GM19023 (cell line): Measurements from ENCODE around the gene PML.
A peak's percentile ranks its signal among the peaks of the same experiment; 100 is the strongest.
"Not testable (repeated sequence)": the region's sequence is repeated elsewhere in the genome, so short reads cannot be mapped to it uniquely, and the experiment has no call there.

ENCODE experiments used
- ATAC-seq: cut with Tn5 transposase; IDR thresholded peaks from one replicate; pipeline ENCODE4 v1.9.1; 2021; ENCODE audit warnings: mild to moderate bottlenecking, moderate library complexity; ENCODE audit not compliant: unreplicated experiment

The PML gene

DNA sequence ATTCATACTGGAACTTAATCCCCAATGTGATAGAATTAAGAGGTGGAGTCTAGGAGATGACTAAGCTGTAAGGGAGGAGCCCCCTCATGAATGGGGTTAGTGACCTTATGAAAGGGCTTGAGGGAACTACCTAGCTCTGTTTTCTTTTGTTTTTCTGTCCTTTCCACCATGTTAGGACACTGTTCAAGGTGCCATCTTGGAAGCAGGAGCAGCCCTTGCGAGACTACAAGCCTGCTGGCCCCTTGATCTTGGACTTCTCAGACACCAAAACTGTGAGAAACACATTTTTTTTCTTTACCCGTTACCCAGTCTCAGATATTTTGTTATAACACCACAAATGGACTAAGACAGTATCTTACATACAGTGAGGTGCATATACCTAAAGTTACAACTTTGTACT, 61.3 kb downstream of the PML start:
- no peak for ATAC-seq

DNA sequence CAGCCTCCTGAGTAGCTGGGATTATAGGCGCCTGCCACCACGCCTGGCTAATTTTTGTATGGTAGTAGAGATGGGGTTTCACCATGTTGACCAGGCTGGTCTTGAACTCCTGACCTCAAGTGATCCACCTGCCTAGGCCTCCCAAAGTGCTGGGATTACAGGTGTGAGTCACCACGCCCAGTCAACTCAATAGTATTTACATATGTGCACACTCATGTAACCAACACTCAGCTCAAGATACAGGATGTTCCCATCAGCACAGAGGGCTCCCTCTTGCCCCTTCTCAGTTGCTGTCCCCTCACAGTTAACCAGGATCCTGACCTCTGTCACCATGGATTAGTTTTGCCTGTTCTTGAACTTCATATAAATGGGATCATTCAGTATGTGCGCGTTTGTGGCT, 61.8 kb downstream of the PML start:
- not testable (repeated sequence) for ATAC-seq

DNA sequence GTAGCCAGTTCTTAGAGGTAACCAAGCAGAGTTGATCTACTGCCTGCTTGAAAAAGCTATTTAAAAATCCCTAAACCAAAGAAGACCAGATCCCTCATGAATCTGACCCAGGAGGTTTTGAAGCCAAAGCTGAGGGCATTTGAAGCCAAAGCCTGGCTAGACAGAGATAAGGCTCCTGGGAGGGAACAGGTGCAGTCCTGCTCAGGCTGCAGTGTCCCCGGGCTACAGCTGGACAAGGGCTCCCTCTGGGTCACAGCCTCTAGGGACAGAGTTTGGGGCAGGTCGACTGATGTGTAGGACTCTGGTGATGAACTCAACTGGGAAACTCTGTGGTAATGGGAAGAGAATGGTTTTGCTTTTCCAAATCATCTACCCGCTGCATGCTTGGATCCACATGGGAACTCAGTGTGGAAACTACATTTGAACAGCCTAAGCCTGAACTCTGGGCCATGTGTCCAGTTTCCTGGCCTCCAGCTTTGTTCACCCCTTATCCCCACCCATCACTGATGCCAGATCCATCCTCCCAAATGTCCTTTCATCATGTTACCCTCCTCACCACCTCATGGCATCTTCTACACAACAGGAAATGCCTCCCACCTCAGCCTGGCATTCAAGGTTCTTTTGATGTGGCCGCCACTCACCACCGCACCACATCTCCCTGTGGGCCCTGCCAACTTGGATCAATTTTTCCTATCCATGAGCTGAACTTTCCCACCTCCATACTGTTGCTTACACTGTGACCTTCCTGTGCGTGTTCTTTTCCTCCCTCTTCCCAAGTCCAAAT, 64.7 kb downstream of the PML start:
- not testable (repeated sequence) for ATAC-seq

DNA sequence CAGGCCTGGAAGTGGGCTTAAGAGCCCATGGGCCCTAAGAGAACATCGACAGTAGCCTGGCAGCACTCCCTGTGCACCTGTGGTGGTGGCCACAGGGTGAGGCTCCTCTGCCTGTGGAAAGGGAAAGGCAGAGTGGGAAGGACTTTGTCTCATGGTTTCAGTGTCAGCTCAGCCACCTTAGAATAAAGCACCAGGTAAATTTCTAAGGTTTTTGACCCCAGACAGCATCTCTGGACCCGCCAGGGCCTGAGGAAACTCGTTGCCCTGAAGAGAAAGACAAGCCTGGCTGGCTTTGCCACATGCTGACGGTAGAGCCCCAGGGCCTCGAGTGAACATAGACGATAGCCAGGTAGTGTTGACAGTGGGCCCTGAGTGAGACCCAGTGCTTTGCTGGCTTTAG, 65.7 kb downstream of the PML start:
- no peak for ATAC-seq

DNA sequence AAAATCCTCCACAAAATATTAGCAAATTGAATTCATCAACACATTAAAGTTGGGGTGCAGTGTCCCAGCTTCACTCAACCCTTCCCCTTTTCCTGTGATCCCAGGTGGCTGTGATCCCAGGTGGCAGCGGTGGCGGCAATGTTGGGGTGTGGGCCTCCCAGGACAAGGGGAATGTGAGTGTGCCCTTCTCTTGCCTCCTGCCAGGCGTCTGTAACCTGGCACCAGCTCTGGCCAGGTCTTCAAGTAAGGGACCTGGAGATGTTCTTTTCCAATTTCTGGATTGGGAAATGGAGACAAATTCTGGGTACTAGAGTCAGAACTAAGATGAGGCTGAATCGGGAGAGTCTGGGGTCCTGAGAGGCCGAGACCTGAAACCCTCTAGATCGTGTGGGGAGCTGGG, 67.7 kb downstream of the PML start:
- ATAC-seq: no peak

DNA sequence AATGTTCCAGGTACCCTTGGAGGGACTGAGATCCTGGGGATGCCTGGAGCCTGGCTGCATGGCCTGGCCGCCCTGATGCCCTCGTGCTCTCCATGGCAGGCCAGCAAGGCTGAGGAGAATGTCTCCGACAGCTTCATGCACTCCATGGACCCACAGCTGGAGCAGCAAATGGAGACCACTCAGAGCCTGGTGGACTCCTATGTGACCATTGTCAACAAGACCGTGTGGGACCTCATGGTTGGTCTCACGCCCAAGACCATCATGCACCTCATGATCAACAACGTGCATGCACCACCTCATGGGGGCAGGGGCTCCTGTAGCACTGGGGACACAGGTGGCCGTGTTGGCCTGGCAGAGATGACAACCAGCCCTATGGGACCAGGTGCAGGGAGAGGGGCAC, 68.2 kb downstream of the PML start:
- no peak for ATAC-seq

DNA sequence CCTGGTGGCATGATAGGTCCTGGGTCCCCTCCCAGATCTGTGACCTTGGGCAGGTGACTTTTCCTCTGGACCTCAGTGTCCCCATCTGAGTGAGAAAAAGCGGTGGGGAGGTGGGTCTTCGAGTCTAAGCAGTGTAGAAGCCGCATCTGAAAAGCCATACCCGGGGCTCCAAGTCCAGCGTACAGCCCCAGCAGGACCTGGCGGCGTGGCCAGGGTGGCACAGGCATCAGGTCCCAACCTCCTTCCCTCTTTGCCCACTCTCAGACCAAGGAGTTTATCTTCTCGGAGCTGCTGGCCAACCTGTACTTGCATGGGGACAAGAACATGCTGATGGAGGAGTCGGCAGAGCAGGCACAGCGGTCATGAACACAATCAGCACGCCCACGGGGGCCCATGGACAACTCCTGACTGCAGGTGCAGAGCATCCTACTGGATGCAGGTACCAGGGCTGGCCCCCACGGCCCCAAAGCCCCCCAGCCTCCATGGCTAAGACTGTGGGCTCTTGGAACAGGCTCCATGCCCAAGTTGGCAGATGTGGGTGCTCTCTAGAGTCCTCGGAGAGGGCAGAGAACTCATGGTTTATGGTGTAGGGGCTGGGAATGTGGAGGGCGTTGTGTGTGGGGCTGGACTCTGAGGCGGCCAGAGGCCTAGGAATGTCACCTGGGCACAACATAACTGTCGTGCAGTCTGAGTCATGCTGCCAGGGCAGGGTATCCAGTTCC, 69.1 kb downstream of the PML start:
- ATAC-seq: not testable (repeated sequence)

DNA sequence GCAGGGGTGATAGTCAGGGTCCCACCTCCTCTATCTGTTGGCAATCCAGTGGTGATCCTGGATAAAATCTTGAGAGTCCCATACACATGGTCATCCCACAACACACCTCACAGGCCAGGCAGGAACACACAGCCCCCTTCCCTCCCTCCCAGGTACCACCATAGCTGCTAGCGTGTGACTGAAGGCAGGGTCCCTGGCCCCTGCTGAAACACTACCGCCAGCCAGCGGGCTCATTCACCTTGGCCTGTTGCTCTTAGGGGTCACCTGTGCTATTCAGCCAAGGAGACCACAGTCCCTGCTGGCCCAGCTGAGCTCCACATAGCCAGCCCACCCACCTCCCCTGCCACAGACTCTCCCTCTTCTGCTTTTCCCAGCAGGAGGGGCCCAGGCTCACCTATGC, 69.7 kb downstream of the PML start:
- not testable (repeated sequence) for ATAC-seq

DNA sequence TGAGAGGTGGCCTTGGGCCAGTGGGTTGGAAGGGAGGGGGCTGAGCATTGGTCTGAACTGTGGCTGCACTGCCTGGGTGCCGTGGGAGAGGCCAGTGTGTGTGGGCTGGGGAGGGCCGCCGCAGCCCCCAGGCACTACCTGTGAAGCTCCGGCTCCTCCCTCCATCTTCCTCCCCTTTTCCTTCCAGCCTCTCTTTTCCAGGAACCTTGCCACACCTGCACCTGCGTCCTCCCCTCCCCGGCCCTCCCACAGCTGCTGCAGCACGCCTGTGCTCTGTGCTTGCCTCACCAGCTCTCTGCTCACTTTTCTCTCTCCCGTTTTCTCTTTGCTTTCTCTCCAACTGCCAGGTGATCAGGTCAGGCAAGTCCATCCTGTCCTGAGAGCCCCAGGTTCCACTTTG, 70.3 kb downstream of the PML start:
- not testable (repeated sequence) for ATAC-seq

DNA sequence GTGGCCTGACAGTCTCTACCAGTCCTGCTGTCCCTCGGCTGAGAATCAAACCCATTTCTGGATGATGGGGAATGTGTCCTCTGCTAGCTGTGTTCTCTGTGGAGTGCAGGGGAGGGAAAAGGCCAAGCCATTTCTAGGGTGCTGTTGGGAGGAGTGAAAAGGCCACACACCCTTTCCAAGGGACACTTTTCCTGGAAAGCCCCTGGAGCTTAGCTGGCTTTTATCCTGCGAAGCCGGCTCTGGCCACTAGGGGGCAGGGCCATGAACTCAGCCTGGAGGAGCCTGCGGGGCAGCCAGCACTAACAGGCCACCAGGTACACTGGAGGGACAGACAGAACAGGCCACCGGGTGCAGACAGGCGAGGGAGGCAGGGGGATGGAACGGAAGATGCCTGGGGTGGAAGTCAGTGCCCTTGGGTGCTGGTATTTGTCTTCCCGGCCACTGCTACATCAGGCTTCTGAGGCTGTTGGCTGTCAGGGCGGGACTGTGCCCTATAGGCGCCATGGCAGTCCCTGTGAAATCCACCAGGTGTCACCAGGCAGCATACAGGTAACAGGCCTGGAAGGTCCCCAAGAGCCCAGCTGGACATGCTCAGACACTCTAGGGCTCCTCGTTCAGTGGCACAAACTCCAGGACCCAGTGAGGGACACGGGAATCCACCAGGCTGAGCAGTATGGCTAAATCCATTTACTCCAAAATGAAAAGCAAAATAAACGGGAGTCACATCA, 71.3 kb downstream of the PML start:
- ATAC-seq: peak; percentile 67

DNA sequence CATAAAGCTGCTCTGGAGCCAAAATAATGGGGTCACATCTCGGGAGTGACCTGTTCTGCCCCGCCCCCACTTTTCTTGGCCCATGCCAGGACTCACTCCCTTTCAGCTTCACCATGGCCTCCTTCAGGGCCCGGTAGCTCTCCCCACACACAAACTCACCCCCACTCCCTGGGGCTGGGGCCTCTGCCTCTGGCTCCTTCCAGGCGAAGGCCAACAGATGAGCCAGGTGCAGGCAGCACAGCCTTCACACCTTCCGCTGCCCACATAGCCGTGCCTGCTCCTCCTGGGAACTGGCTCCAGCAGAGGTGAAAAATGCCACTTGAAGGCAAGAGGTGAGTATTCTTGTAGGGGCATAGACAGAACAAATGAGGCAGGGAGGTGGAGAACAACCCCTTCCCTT, 77.1 kb downstream of the PML start:
- ATAC-seq: not testable (repeated sequence)

DNA sequence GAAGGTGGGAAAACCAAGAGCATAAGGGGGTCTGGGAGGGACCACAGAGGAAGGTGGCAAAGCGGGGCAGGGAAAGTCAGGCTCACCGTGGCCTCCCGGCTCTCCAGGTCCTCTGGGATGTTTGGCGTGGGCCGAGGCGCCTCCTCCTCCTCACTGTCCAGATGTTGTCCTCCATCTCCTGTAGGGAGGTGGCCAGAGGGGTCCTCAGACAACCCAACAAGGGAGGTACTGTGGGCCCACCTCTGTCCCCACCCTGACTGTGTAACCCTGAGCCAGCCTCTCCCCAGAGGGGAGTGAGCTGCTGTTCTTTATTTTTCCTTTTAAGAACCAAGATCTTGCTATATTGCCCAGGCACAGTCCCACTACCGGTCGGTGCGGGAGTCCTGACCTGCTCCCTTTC, 77.6 kb downstream of the PML start:
- not testable (repeated sequence) for ATAC-seq

DNA sequence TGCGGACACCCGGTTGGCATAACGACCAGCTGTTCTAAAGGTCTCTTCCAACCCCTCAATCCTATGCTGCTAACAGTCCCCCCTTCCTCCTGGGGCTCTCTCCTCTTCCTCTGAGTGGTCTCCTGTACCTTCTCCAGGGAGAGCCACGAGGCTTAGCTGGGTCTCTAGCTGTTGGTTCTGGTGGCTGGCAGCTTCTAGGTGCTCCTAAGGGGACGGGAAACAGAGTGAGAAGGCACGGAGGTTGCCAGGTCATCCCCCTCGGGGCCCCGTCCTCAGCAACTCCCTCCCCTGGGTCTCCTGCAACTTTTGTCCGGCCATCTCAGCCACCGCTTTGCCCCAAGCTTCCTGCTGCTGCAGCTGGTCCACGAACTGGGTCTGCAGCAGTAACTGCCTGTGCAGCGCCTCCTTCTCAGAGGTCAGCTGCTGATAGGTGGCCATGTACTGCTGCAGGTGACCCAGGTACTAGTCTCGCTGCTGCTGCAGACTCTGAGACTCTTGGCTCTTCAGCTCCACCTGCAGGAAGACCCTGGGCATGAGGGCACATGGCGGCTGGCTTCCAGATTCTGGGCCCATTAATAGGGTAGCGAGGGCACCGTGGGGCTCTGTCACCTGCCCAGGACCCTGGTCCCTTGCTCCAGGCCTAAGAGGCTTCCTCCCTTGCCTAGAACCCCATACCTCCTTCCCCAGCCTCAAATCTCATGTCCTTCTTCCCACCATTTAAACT, 78.3 kb downstream of the PML start:
- not testable (repeated sequence) for ATAC-seq

DNA sequence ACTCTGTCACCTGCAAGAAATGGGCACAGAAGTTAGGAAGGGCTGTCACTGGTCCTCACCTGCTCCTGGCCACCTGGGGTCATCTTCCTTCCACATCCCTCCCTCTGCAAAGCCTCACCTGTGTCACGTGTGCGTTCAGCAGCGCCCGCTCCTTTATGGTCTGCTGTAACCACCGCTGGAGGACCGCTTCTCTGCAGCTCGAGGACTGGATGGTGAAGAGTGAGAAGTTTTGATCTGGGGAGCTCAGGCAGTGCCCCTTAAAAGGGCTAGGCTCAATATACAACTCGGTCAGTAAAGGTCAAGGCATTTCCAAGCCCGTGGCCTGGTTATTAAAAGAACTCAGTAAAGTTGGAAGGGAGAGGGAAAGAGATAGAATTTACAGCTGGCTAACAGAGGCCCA, 81.3 kb downstream of the PML start:
- not testable (repeated sequence) for ATAC-seq

DNA sequence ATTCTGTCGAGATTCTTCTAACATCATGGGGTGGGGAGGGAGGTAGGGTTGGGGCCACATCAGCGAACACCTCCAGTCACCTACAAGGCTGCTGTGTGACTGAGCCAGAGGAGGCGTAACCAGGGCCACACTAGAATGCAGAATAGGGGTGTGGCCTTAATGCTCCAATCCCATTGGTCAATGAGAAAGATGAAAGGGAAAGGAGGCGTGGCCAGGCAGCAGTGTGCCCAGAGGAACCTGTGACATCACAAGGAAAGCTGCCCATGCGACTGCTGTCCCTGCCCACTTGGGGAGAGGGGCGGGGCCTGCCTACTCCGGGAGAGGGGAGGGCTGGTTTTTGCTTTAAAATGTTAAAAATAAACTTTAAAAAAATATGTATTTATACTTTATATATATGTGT, 87.9 kb downstream of the PML start, which contains the start of gene GOLGA6A:
Gene GOLGA6A (minus strand): TSS at position 101 of the 400 bp plus-strand sequence. CDS start 41 bp downstream, at position 60.
- not testable (repeated sequence) for ATAC-seq

DNA sequence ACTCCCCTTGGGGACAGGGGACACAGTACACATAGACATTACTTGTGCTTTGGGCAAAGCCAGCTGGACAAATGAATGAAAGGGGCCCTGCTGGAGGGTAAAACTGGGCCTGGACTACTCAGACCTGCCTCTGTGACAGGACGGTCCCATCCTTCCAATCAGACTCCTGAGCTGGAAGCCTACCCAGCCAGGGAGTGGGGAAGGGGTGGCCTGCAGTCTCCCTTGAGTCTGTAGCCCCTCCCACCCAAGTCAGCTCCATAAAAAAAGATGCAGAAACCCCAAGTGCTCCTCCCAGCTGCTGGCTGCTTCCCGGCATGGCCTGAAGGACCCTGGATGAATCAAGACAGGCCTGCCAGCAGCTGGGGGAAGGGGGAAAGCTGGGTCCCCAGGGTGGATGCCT, 100.1 kb downstream of the PML start:
- not testable (repeated sequence) for ATAC-seq

DNA sequence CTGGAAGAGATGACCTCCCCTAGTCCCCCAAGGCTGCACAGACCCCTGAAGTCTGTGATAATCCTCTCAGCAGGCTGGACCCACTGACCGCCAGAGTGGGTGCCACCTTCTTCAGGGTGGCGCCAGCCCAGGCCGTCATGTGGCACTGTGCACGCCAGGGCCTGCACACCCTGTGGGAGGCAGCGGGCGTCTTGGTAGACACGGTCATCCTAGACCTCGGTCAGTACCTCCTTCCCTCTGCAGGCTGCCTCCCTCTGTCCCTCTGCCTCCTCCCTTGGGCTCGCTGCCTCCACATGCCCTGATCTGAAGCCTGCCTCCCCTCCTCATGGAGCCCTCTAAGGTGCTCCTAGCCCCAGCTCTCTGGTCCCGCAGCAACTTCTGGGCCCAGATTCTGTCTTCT, 101.1 kb downstream of the PML start:
- not testable (repeated sequence) for ATAC-seq

DNA sequence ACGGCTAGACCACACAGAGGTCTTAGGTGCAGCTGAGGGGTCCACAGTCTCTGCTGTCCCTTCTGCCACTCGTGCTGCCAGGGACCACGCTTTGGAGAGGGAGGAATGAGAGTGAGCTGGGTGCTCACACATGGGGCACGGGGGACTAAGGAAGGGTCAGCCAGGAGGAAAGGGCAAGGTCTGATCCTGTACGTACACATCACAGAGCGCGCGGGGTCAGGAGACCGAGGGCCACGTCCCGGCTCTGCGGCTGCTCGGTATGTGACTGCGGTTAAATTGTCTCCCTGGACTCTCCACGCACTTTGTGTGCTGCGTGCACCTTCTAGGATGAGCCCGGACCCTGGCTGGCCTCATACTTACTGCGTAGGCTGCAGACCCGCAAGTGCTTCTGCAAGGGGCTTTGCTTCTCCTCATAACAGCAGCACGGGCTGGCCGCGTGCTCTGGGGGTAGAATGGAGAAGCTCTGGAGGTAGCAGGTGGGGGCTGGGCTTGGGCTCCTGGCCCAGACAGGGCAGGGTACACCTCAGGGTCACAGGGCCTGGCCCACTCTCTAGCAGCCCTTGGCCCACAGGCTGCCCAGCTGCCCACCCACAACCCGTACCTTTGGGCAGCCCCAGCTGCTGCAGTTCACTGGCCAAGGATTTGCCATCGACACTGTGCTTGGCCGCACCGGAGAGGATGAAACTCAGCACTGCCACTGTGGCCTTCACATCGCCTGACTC, 102.4 kb downstream of the PML start:
- ATAC-seq: not testable (repeated sequence)
